NCI-H2029 treated with DMSO at 0.1 percent for 48 hours (cell line): ENCODE results near the gene TEC.
"Not testable (repeated sequence)": the region's sequence is repeated elsewhere in the genome, so short reads cannot be mapped to it uniquely, and the experiment has no call there.

Experiments
- DNase-seq: peaks from one replicate; lab custom pipeline; 2025; lab: John Stamatoyannopoulos, UW

The TEC gene

DNA sequence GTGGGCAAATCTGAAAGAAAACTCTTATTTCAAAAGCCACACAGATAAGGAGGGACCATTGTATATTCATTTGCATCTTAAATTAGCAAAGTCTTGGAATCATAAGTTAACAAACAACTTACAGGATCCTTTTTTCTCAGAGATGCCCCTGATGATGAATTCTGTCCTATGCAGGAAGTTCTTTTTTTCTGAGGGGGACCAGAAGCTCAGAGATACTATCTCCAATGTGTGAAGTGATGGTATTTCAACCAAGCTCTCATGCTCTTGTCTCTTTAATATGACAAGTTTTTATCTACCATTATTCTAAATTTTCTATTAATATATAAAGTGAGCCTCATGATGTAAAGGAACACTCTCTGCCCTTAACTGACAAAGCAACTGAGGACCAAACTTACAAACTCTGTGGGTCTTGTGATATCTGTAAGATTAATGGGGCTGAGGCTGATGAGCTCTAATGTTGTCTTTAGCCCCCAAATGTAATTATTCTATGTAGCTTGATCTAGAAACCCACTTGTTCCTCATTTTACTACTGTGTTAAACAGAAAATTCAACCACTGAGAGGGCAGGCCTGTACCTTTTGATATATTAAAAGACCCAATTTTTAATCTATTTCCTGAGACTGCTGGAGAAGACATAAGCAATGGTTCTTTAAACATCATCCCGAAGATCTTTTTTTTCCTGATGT is 27.0 kb downstream of the TEC start:
- DNase-seq: no peak

DNA sequence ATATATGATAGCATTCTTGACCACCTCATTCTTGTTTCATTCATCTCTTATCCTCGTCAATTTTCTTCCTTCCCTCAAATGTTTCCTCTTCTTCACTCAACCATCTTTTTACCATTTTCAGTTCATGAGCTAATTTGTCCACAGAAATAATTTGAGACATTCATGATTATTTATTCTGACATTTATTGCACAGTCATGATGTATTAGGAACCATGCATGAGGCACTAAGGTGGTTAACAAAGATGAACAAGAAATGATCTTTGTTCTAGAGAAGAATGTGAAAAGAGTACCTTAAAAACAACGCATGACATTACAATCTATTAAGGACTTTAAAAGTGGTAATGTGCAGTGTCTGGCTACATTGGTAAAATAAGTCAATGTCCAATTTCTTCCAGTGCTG is 27.9 kb downstream of the TEC start:
- DNase-seq: no peak

DNA sequence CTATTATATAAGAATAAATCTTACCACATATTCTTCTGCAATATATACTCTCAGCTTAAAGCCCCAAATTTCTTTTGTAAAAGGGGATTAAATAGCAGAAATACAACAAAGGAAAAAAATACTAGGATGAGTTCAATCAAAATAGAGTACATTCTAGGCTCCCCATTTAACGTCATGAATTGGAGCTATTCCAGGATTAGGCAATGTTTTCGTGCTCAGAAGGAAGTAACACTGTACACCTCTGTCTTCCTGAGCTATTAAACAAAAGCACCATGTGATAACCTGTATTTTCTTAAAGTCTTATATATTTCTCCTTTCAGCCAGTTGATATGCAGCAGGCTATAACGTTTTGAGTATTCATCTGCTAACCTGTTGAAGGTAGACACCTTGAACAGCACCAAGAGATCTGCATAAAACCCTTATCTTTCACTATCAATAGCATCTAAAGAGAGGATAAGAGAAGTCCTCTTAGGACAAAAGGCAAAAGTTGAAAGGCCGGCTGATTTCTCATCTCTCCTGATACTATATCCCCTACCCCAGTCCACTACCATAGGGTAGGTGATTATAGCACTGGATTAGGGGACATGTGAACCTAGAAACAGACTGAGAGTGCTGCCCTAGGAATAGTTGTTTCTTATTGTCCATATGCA is 31.5 kb downstream of the TEC start:
- DNase-seq: peak; percentile 70

DNA sequence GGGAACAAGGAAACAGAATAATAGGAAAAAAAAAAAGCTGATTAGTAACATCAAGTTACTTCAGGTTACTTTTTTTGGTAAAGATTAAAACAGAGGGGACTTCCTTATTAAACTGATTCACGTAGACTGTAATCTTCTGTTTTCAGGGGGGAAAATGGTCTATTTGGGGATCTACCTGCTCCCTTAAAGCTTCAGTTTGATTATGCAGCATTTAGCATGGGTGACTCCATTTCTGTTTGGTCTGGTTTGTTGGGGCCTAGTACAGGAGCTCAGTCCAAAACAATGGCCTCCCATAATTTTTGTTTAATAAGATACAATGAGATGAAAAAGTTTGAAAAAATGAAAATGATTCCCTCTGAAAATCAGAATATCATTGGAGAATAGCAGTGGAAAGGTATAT is 34.6 kb downstream of the TEC start:
- no peak for DNase-seq

DNA sequence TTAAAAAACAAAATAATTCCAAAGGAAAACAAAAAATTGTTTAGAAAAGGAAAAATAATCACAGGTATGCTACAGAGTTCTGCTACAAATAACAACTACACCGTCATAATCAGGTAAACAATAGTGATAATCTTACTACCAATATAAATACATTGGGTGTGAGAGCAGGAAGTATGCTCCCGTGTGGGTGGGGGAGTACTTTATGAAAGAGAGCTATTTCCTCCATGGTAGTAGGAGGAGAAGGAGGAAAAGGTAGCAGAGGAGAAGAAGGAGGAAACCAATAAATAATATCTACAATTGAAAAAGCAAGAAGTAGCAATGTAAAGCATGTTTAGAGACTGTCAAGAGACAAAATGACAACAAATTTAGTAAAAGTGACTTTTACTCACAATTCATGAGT is 35.1 kb downstream of the TEC start:
- no peak for DNase-seq

DNA sequence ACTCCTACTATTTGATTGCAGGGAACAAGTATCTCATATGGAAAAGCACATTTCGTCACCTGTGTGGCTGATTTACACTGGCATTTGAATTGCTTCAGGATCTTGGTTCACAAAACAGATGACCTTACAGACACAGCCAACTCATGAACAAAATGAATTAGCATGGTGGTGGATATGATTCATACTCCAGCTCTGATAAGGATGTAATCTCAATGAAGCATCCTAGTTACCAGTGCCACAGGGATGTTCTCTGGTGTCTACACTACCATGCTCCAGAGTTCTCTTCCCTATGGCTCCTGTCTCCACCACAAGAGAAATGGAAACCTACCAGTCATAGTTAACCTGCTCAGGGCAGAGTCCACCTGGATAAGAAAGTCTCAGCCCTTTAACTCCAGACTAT is 40.7 kb downstream of the TEC start:
- no peak for DNase-seq

DNA sequence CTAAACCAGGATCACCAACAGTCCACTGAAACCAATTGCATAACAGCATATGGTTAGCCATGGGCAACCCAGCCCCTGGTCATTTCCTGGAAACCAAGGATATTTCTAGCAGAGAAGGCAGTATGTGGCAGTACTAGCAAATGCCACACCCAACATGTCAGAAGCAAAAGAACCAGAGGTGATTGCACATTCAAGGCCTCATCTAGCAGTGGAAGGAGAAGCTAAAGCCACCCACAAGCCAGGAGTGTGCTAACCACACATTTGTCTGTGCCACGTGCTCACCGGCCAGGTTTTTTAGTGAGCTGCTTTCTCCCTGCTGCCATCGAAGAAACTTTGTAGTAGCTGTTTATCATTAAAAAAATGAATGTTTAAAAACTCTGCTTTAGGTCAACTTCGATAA is 42.0 kb downstream of the TEC start:
- no peak for DNase-seq

DNA sequence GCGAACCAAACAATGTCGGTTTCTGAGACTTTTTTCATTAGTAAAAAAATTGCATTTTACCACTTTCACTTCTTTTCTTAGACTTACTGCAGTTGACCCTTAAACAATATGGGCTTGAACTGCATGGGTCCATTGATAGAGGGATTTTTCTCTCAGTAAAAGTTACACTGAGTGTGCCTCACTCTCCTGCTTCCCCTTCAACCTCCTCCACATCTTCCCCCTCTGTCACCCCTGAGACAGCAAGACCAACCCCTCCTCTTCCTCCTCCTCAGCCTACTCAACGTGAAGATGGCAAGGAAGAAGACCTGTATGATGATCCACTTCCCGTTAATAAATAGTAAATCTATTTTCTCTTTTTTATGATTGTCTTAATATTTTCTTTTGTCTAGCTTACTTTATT is 43.4 kb downstream of the TEC start:
- no peak for DNase-seq

DNA sequence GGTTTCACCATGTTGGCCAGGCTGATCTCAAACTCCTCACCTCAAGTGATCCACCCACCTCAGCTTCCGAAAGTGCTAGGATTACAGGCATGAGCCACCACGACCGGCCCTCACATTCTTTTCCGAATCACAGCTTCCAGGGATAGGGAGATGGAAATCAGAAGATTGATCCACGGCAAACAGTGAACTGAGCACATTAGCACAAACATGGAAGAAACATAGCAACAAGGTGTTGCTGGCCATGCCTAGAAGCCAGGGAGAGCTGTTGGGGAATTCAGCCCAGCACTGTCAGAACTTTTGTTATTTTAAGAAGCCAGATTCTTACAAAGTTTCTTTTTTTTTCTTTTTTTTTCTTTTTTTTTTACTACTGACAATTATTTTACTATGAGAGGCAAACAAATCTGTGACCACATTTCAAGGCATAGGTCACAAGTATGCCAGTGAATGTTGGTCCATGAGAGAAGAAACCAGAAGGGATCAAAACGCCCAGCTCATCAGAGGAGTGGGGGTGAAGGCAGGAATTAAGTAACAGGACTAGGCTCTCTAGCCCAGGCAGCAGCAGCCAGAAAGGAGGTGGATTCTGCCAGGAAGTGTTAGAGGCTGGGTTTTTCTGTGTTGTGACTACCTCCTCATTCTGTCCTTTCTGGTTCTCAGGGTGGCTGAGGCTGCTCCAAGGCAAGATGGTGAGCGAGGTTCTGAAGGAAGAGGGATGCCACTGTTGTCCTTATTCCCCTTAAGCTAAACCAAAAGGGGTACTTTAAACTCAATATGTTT is 44.1 kb downstream of the TEC start:
- DNase-seq: no peak

DNA sequence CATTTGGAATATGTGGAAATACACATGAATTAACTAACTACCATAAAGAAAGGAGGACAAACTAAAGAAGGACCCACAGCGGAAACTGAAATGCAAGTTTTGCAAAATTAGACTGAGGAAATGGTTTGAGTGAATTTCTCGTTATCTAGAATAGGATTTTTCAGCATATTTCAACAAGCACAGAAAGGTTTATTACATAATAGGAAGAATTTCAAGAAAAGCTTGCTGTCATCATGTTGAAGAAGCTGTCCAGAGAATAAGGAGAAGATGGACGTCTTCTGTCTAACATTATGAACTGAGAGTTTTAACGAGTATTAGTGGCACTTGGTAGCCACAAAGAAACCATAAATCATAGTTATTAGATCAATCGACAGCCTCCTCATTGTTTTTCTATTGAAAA is 45.0 kb downstream of the TEC start:
- DNase-seq: no peak

DNA sequence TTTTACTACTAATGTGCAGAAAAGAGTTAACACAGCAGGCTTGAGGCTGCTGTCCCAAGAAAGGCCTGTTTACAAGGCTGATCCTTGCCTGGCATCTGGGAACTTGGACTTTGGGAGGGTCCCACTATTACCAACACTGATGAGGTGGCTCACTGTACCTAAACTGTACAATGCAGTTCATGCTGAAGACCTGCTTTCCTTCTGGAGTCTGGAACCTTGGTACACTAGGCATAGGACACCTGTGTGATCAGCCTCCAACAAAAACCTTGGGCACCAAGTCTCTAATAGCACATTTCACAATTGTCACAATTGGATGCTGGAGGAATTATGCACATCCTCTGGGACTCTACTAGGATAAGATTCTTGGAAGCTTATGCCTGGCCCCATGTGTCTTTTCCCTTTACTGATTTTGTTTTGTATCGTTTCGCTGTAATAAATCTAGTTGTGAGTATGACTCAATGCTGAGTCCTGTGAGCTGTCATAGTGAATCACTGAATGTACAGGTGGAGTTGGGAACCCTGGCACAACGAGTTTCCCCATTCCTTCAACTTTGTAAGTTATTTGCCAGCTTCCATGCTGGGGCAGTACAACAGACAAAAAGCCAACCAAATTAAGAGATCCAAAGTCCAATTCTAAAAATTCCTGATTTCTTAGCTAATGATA is 45.9 kb downstream of the TEC start:
- no peak for DNase-seq

DNA sequence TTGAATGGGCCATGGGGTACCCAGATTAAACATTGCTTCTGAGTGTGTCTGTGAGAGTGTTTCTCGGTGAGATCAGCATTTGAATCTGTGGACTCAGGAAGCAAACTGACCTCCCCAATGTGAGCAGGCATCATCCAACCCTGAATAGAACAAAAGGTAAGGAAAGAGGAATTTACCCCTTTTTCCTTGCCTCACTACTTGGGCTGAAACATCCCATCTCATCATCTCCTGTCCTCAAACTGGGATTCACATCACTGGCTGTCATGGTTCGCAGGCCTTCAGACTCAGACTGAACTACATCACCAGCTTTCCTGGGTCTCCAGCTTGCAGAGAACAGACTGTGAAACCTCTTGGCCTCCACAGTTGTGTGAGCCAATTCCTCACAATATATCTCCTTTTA is 47.1 kb downstream of the TEC start:
- no peak for DNase-seq

DNA sequence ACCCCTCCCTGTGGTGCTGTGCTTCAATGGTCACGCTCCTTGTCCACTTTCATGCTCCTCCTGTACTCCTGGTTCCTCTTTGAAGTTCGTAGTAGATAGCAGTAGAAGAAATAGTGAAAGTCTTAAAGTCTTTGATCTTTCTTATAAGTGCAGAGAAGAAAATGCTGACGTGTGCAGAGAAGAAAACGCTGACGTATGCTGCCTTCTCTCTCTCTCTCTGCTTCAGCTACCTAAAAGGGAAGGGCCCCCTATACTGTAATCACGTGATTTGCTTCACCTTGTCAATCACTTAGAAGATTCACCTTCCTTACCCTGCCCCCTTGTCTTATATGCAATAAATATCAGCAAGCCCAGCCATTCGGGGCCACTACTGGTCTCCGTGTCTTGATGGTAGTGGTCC is 50.2 kb downstream of the TEC start:
- not testable (repeated sequence) for DNase-seq

DNA sequence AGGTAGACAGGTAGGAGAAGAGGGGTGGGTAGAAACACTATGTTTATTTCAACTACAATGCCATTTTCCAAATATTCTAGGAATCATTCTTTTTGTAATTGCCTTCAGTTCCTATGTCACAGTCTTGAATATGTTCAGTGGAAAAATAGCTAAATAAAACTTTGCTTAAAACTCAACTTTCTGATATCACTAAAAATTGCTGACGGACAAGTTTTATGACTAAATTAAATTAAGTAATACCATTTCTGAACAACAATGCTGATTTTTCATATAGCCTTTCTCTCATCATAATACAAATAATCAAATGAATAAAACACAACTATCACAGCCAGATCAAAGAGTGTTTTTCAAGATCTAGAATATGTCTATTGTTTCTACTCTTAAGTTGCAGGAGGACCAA is 53.1 kb downstream of the TEC start:
- no peak for DNase-seq

DNA sequence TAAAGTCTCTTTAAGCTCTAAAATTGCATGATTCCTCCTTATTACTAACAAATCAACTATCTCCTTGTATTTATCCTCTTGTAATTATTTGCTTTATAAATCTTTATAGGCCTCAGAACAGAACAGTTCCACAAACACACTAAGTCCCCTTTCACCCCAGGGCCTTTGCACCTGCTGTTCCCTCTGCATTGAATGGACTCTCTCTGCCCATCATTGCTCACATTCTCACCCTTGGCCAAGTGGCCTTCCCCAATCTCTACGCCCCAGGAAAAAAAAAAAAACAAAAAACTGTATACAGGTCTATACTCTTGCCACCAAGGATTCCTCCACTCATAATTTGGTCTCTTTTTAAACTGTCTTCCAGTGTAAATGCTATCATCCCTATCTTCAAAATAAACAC is 53.7 kb downstream of the TEC start:
- DNase-seq: no peak

DNA sequence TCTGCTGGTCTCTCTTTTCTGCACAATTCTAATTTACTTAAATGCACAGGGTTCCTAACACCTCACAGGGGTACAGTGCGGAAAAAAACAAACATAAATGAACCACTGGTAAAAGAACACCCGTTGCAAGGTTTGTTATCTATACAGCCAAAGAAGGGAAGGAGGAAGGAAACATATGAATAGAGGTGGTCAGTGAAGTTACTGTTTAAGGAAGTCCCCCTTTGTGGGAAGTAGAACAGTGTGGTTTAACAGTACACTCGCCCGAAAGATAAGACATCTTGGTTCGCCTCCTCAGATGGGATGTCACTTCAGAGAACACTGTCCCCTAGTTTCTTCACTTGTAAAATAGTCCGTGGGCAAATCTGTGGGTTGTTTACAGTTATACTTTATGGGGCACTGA is 57.5 kb downstream of the TEC start:
- DNase-seq: no peak

DNA sequence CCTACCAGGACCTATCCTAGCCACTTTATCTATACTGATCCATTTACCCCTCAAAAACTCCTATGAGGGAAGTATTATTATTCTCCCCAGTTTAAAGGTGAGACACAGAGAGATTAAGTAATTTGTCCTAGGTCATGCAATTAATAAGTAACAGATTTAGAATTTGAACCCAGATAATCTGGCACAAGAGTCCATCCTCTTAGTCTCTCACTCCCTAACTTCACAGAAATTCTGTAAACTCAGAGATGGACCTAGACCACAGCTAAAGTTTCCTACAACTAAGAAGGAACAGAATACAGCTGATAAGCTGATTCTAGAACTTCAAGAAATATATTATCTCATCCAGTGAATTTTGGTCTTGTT is 58.7 kb downstream of the TEC start:
- DNase-seq: no peak

DNA sequence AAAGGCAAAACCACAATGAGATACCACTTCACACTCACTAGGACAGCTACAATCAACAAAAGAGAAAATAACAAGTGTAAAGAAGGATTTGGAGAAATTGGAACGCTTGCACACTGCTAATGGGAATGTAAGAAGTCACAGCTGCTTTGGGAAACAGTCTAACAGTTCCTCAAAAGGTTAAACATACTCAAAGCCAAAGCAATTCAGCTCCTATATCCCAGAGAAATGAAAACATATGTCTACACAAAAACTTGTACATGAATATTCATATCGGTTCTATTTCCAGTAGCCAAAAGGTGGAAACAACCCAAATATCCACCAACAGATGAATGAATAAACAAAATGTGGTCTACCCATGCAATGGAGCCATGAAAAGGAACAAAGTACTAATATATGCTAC is 64.0 kb downstream of the TEC start:
- DNase-seq: no peak

DNA sequence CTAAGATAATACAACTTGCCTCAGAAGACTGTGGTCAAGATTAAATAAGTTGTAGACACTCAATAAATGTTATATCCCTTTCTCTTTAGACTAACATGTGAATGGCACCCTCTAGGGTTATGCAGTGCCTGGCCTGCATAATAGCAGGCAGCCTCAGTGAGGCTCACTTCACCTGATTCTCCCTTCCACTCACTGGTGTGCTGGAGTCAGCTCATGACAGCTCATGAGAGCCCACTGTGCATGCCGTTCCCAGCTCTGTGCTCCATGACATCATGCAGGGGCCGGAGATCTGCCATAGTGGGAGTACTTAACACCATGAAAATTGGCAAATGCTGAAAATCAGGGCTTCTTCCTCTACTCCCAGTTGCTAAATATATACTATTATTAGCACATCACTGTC is 64.5 kb downstream of the TEC start:
- DNase-seq: no peak

DNA sequence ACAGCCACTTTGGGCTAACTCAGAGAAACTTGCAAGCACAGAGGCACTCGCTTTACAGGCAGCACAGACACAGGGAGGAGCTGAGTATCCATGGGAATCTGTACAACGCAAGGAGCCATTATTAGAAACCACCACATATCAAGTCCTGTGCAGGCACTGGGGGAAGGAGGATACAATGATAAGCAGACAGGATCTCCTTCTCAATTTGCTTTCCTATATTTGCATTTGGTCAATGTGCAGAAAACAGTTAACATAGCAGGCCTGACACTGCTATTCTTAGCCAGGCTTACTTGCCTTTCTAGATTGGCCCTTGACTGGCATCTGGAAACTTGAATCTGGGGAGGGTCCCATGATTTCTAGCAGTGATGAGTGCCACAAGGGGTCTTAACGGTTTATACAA is 65.8 kb downstream of the TEC start:
- DNase-seq: no peak

DNA sequence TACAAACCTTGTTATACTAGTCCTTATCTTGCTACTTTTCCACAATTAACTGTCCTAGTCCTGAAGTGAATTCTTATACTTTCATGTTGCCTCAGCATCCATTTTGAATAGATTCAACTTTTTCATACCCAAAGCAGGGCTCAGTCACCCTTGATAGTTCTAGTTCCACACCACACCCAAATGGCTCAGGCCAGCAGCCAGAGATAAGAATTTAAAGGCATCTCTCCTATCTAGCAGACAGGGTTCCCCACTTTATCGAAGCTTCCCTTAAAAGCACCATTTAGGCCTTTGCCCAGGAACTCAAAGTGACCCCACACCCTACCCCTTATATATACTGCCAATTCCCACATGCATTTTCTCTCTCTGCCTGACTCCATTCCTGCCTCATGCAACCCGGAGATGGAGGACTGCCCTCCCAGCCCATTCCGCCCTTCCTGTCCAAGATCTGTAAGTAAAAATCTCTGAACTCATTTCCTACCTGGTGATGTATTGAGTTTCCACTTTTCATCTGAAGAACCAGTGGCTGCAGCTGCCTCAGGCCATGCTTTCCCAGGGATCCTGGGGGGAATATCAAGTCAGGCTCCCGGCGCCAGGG is 71.9 kb downstream of the TEC start:
- no peak for DNase-seq

DNA sequence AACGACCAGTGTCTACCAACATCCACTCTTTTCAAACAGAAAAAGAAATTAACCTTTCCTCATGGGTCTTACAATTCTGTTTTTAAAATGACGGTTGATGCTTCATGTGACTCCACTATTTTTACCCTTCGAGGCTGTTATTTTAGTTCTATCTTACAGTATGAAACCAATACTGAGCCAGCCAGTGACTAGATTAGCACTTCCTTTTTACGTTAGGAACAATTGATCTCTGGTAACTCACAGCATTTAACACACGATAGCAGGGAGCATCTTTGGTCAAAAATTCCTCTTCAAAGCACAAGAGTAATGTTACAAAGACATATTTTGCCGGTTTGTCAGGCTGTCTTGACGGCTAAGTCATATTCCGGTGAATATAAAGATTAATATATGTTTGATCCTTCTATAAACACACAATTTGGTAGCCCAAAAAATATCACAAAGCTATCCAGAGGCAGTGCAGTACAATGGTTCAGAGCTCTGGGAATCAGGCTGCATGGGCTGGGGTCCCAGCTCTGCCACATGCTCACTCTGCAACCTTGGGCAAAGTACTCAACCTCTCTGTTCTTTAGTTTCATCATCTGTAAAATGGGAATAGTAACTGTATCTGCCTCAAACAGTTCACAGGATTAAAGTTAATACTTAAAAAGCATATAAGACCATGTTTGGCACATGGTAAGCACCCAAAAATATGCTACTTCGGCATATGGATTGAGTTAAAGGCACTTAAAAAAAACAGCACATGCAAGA is 72.7 kb downstream of the TEC start:
- no peak for DNase-seq
